Endodermal cell (in vitro differentiated cells): ENCODE results near the gene KRT33B. TPM values are rescaled to one million over a fixed set of nuclear protein-coding genes. Genes with fewer than 3 reads are reported as not detected.
"Not testable (repeated sequence)": the region's sequence is repeated elsewhere in the genome, so short reads cannot be mapped to it uniquely, and the experiment has no call there.

Source experiments
- DNase-seq: peaks from one replicate; pipeline ENCODE4 v3.0.0-alpha.2; 2017
- H3K27ac ChIP-seq: 2 replicates; pipeline ENCODE4 v1.5.1; 2013; ENCODE audit warnings: mild to moderate bottlenecking, low read depth, low read length, moderate library complexity
- H3K27me3 ChIP-seq: 2 replicates; pipeline ENCODE4 v1.6.1; 2013; ENCODE audit warnings: mild to moderate bottlenecking, low read length, moderate library complexity; ENCODE audit not compliant: insufficient read depth, control insufficient read depth, poor library complexity, severe bottlenecking
- H3K36me3 ChIP-seq: 2 replicates; pipeline ENCODE4 v1.7.0; 2013; ENCODE audit warnings: mild to moderate bottlenecking, low read length, moderate library complexity; ENCODE audit not compliant: control insufficient read depth, insufficient read depth
- H3K4me1 ChIP-seq: one replicate; pipeline ENCODE4 v1.7.0; 2013; ENCODE audit warnings: low read length; ENCODE audit not compliant: control insufficient read depth, insufficient read depth
- H3K4me3 ChIP-seq: 2 replicates; pipeline ENCODE4 v1.5.1; 2013; ENCODE audit warnings: mild to moderate bottlenecking, low read length, moderate library complexity
- H3K9ac ChIP-seq: 2 replicates; pipeline ENCODE4 v1.6.1; 2013; ENCODE audit warnings: mild to moderate bottlenecking, low read length, moderate library complexity; ENCODE audit not compliant: poor library complexity, severe bottlenecking; ENCODE audit errors: extremely low read depth
- H3K9me3 ChIP-seq: 2 replicates; pipeline ENCODE4 v1.6.1; 2013; ENCODE audit warnings: mild to moderate bottlenecking, low read length, moderate library complexity; ENCODE audit not compliant: control insufficient read depth
- H3K27ac Mint-ChIP-seq: 2 replicates; pipeline ENCODE4 v1.8.0; 2020; ENCODE audit warnings: mixed read lengths
- H3K27me3 Mint-ChIP-seq: 2 replicates; pipeline ENCODE4 v1.8.0; 2021; ENCODE audit warnings: mild to moderate bottlenecking, mixed read lengths; ENCODE audit not compliant: insufficient read depth
- H3K36me3 Mint-ChIP-seq: 2 replicates; pipeline ENCODE4 v1.8.0; 2020; ENCODE audit warnings: low read depth, mixed read lengths
- H3K4me1 Mint-ChIP-seq: 2 replicates; pipeline ENCODE4 v1.8.0; 2020; ENCODE audit warnings: mixed read lengths
- H3K4me3 Mint-ChIP-seq: 2 replicates; pipeline ENCODE4 v1.8.0; 2020; ENCODE audit warnings: mild to moderate bottlenecking, moderate library complexity, mixed read lengths
- H3K9me3 Mint-ChIP-seq: 2 replicates; pipeline ENCODE4 v1.8.0; 2020; ENCODE audit warnings: mild to moderate bottlenecking, mixed read lengths
- CTCF ChIP-seq: fragments of 200-600 bp; sonication (generic); conservative IDR thresholded peaks from 2 replicates; pipeline ENCODE4 v1.5.0; 2021; ENCODE audit warnings: antibody characterized with exemption, mild to moderate bottlenecking
- WGBS, 2 experiments: methylation state at CpG; one replicate each; pipeline versions ENCODE4 v1.1.5 to v1.1.7; 2013; ENCODE audit warnings: missing lambda C conversion rate in 2 of 2, mixed read lengths in 1 of 2; ENCODE audit not compliant: insufficient coverage in 1 of 2, insufficient read length in 1 of 2; 5-methylcytosine and 5-hydroxymethylcytosine counted together
- total RNA-seq, 2 donors: library from RNA; stranded (reverse); fragmentation: NEBNext Ultra II Directional in 1 of 2; extraction: Animal tissue kit (Norgen Biotek cat#: 25700) in 1 of 2; gene quantifications; 2 replicates in 1 of 2; 3 replicates in 1 of 2; pipeline ENCODE4 v1.2.1, GENCODE V29; 2021

KRT33B gene
- total RNA-seq, 2 donors from 2014 or later, result not detected

- DNase-seq, result peak; percentile 76
- no peaks in the 10 kb centered on the region for H3K9me3 Mint-ChIP-seq
These were observed 16.8 kb downstream of the KRT33B start for GRCh38 chr17:41352597-41353366.

GRCh38 chr17:41351177-41351576 is 18.4 kb downstream of the KRT33B start:
- Mint-ChIP-seq H3K27me3 (peaks cover 9% of the 10 kb centered on the region), H3K4me3 (no peak overlapping the region), H3K27ac (no peak overlapping the region), H3K4me1 (no peaks in the 10 kb centered on the region), H3K9me3 (no peaks in the 10 kb centered on the region), H3K36me3 (no peaks in the 10 kb centered on the region)
- no peak for TF ChIP-seq CTCF
- 94% methylated on average over 2 of the region's 2 CpGs; no CpG with 5 or more reads in 1 of the 2 experiments for WGBS, 2 experiments
- H3K9me3 ChIP-seq, result no peaks in the 10 kb centered on the region
- no peak overlapping the region for H3K4me3 ChIP-seq
- H3K27me3 ChIP-seq, result peaks cover 9% of the 10 kb centered on the region
- DNase-seq, result no peak
- no peak overlapping the region for H3K27ac ChIP-seq
- no peaks in the 10 kb centered on the region for H3K36me3 ChIP-seq
- H3K4me1 ChIP-seq, result no peaks in the 10 kb centered on the region
- no peak overlapping the region for H3K9ac ChIP-seq

More at GRCh38 chr17:41352597-41353366, 16.8 kb downstream of the KRT33B start:
- Mint-ChIP-seq H3K36me3 (no peaks in the 10 kb centered on the region), H3K27me3 (peaks cover 9% of the 10 kb centered on the region), H3K4me3 (no peak overlapping the region), H3K27ac (no peak overlapping the region), H3K4me1 (no peaks in the 10 kb centered on the region)
- no peak overlapping the region for H3K27ac ChIP-seq
- 84 to 87% methylated on average over 6 to 7 of the region's 7 CpGs for WGBS, 2 experiments
- H3K27me3 ChIP-seq, result peaks cover 9% of the 10 kb centered on the region
- TF ChIP-seq CTCF, result no peak
- H3K36me3 ChIP-seq, result no peaks in the 10 kb centered on the region
- H3K9me3 ChIP-seq, result no peaks in the 10 kb centered on the region
- no peaks in the 10 kb centered on the region for H3K4me1 ChIP-seq
- no peak overlapping the region for H3K4me3 ChIP-seq
- H3K9ac ChIP-seq, result no peak overlapping the region

- not testable (repeated sequence) for H3K27me3 ChIP-seq, H3K27me3 Mint-ChIP-seq, H3K4me3 ChIP-seq, H3K27ac Mint-ChIP-seq, H3K36me3 ChIP-seq, H3K4me1 ChIP-seq, H3K4me1 Mint-ChIP-seq, H3K36me3 Mint-ChIP-seq, H3K9me3 Mint-ChIP-seq, H3K9me3 ChIP-seq, H3K9ac ChIP-seq, H3K27ac ChIP-seq, H3K4me3 Mint-ChIP-seq
- peak; percentile 22 for DNase-seq
- 83 to 91% methylated on average over 6 to 16 of the region's 16 CpGs for WGBS, 2 experiments
These were observed 19.2 kb downstream of the KRT33B start, which contains the start of gene KRT33A for GRCh38 chr17:41350381-41350878. TSS of gene KRT33A (minus strand) at chr17:41350828. CDS start at chr17:41350767, 61 bp downstream.
